Tibial nerve (tissue), 4 donors: ENCODE data around the gene GNAT1. TPM values are rescaled to one million over a fixed set of nuclear protein-coding genes. Genes with fewer than 3 reads are reported as not detected.
A peak's percentile ranks its signal among the peaks of the same experiment; 100 is the strongest.

Source experiments
- DNase-seq, 2 donors: peaks; one replicate each; pipeline ENCODE4 v3.0.0-alpha.2; 2019; ENCODE audit warnings: low spot score in 2 of 2
- H3K27ac ChIP-seq, 4 donors: fragments of 200-600 bp; sonication (generic) in 3 of 4; one replicate each; pipeline ENCODE4 v1.5.1; 2017 to 2019; ENCODE audit warnings: mild to moderate bottlenecking in 1 of 4
- H3K27me3 ChIP-seq, 2 donors: fragments of 200-600 bp; sonication (generic) in 1 of 2; one replicate each; pipeline versions ENCODE4 v1.5.1 to v1.6.0; 2017 to 2019
- H3K36me3 ChIP-seq, 3 donors: fragments of 200-600 bp; sonication (generic); one replicate each; pipeline ENCODE4 v1.5.1; 2018 to 2019
- H3K4me1 ChIP-seq, 4 donors: fragments of 200-600 bp; sonication (generic) in 3 of 4; one replicate each; pipeline ENCODE4 v1.5.1; 2017 to 2019
- H3K4me3 ChIP-seq, 4 donors: fragments of 200-600 bp; sonication (generic) in 3 of 4; one replicate each; pipeline ENCODE4 v1.5.1; 2017 to 2019; ENCODE audit warnings: mild to moderate bottlenecking in 1 of 4, moderate library complexity in 1 of 4
- H3K9me3 ChIP-seq, 4 donors: fragments of 200-600 bp; sonication (generic) in 3 of 4; one replicate each; pipeline ENCODE4 v1.5.1; 2017 to 2019
- EP300 ChIP-seq, 2 donors: sonication (generic); formaldehyde crosslinking; IDR thresholded peaks; one replicate each; pipeline ENCODE4 v1.6.1; 2017; ENCODE audit warnings: antibody characterized with exemption in 2 of 2, mild to moderate bottlenecking in 1 of 2
- POLR2A ChIP-seq, 2 donors: fragments of 450-650 bp; IDR thresholded peaks; one replicate each; pipeline ENCODE4 v1.6.1; 2017; ENCODE audit warnings: antibody characterized with exemption in 2 of 2, mild to moderate bottlenecking in 2 of 2, moderate library complexity in 2 of 2
- WGBS, 2 donors: methylation state at CpG; one replicate each; pipeline ENCODE4 v1.1.5; 2018; 5-methylcytosine and 5-hydroxymethylcytosine counted together
- total RNA-seq, 4 donors: library from RNA; depleted of rRNA; stranded (reverse); fragments of >200 nt; gene quantifications; one replicate each; pipeline ENCODE4 v1.1.0, GENCODE V29; 2016
- TF ChIP-seq, protein P1 (sequence below), 5 experiments: fragments of 200-600 bp in 3 of 5; fragments of 450-650 bp in 2 of 5; sonication (generic) in 3 of 5; IDR thresholded peaks; one replicate each; pipeline ENCODE4 v1.5.1; 2016 to 2019; ENCODE audit warnings: antibody characterized with exemption in 5 of 5, mild to moderate bottlenecking in 3 of 5, moderate library complexity in 2 of 5

Gene GNAT1
- total RNA-seq, 4 donors from 2014 or later: not detected

DNA sequence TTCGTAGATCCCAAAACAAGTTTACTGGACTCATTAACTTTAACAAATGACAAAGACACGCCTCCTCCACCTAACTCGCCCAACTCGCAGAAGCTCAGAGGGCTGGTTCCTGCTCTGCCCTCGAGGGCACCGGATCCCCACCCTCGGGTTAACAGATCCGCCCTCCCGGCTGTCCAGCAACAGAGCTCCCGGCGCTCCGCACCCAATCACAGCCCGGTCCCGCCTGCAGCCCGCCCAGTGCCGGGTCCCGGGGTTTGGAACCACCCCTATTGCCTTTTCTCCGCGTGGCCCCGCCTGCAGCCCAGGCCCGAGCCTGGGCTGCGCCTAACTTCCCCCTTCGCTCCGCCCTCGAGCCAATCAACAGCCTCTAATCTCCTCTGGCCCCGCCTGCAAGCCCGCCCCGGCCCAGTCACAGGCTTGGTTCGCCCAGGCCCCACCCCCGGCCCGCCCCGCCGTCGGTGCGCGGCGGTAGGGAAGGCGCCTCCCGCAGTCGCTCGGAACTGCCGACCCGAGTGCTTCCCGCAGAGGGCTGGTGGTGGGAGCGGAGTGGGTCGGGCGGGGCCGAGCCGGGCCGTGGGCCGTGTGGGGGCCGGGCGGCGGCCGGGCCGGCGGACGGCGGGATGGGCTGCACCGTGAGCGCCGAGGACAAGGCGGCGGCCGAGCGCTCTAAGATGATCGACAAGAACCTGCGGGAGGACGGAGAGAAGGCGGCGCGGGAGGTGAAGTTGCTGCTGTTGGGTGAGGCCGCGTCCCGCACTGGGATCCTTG lies 44.5 kb downstream of the GNAT1 start, which contains the start of gene GNAI2:
TSS of gene GNAI2 (plus strand) at position 489 of the 768 bp plus-strand sequence. CDS start at position 621, 132 bp downstream.
- WGBS, 2 donors: 0 to 1% methylated on average over 34 to 59 of the region's 75 CpGs
- Histone ChIP-seq H3K27me3 (no peaks in the 10 kb centered on the region), H3K4me3 (peak within 1 kb of the TSS; percentile 77 to 91 (median 80)), H3K36me3 (peaks cover 0 to 10% (median 0%) of the 10 kb centered on the region in 3 donors), H3K27ac (peak within 1 kb of the TSS; percentile 75 to 96 (median 92)), H3K4me1 (peaks cover 0 to 42% (median 38%) of the 10 kb centered on the region in 4 donors), H3K9me3 (no peaks in the 10 kb centered on the region)
- DNase-seq: peak; percentile 96 to 98
- TF ChIP-seq, protein P1, sequence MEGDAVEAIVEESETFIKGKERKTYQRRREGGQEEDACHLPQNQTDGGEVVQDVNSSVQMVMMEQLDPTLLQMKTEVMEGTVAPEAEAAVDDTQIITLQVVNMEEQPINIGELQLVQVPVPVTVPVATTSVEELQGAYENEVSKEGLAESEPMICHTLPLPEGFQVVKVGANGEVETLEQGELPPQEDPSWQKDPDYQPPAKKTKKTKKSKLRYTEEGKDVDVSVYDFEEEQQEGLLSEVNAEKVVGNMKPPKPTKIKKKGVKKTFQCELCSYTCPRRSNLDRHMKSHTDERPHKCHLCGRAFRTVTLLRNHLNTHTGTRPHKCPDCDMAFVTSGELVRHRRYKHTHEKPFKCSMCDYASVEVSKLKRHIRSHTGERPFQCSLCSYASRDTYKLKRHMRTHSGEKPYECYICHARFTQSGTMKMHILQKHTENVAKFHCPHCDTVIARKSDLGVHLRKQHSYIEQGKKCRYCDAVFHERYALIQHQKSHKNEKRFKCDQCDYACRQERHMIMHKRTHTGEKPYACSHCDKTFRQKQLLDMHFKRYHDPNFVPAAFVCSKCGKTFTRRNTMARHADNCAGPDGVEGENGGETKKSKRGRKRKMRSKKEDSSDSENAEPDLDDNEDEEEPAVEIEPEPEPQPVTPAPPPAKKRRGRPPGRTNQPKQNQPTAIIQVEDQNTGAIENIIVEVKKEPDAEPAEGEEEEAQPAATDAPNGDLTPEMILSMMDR (IDR thresholded peaks at IDR 0.05): peak in 1 of 5 experiments; percentile 45
- peak; percentile 84 to 94 for TF ChIP-seq EP300 (IDR thresholded peaks at IDR 0.05)
- TF ChIP-seq POLR2A (IDR thresholded peaks at IDR 0.05): peak; percentile 88 to 95

DNA sequence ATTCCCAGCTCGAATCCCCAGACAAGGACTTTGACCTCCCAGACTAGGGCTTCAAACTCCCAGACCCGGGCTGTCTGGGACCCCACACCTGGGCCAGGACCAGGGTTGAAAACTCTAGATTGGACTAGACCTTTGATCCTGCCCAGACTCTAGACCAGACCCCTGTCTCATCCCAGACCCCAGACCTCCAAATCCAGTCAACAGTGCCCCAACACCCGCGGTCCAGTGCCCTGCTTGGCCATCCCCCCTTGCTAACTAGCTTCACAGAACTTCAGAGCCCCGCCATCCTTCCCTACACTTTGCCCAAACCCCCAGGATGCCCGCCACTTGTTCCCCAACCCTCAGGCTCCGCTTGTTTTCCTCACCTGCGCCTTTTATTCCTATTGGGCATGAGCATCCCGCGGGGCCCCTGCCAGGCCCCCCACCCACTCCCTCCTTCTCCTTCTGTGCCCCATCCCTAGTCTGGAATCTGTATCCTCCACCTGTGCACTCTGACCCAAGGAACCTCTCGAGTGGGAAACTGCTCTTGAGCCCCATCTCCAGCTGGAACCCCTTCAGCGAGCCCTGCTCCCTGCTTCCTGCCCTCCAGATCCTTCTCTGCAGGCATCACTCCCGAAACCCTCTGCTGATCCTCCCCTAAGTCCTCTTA lies 45.2 kb downstream of the GNAT1 start:
- Histone ChIP-seq H3K9me3 (no peaks in the 10 kb centered on the region), H3K36me3 (peaks cover 0 to 10% (median 0%) of the 10 kb centered on the region in 3 donors)
- TF ChIP-seq, protein P1 (IDR thresholded peaks at IDR 0.05): no peak
- no peak for TF ChIP-seq EP300 (IDR thresholded peaks at IDR 0.05)
- TF ChIP-seq POLR2A (IDR thresholded peaks at IDR 0.05): no peak

DNA sequence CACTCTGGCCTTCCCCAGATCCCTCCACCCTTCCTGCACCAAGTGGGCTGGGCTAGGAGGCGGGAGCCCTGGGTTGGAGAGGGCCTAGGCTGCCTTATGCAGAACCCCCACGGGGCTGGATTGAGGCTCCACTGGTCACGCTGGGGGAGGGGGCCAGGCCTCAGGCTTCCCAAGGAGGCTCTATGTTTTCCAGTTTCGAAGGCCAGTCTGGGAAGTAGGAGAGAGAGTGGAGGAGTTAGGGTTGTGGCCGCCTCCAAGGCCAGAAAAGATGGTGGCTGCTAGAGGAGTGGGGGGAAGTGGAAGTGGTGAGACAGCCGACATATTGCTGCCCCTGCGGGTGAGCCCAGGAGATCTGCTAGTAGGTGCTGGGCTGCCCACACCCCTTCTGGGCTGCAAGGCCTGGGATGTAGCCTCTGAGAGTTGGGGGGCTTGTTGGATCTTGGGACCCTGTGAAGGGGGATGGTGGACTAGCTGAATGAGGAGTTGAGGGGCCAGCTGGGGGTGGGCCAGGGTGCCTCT lies 45.8 kb downstream of the GNAT1 start:
- H3K36me3 ChIP-seq: peaks cover 0 to 10% (median 0%) of the 10 kb centered on the region in 3 donors
- no peaks in the 10 kb centered on the region for H3K9me3 ChIP-seq
- H3K27ac ChIP-seq: peak overlapping the region; percentile 75 to 96 (median 88)
- no peaks in the 10 kb centered on the region for H3K27me3 ChIP-seq
- peaks cover 0 to 55% (median 51%) of the 10 kb centered on the region in 4 donors for H3K4me1 ChIP-seq
- no peak for TF ChIP-seq EP300 (IDR thresholded peaks at IDR 0.05)
- TF ChIP-seq, protein P1 (IDR thresholded peaks at IDR 0.05): no peak
- TF ChIP-seq POLR2A (IDR thresholded peaks at IDR 0.05): no peak
- 0 to 1% methylated on average over 7 of the region's 7 CpGs for WGBS, 2 donors
- H3K4me3 ChIP-seq: peak overlapping the region; percentile 77 to 91 (median 80)
- no peak for DNase-seq

More for the DNA sequence above, 45.2 kb downstream of the GNAT1 start:
- Histone ChIP-seq H3K4me3 (peak overlapping the region; percentile 77 to 91 (median 80)), H3K27me3 (no peaks in the 10 kb centered on the region), H3K27ac (peak overlapping the region; percentile 75 to 96 (median 88)), H3K4me1 (peaks cover 0 to 49% (median 45%) of the 10 kb centered on the region in 4 donors)
- 0 to 1% methylated on average over 13 of the region's 13 CpGs for WGBS, 2 donors
- no peak for DNase-seq

DNA sequence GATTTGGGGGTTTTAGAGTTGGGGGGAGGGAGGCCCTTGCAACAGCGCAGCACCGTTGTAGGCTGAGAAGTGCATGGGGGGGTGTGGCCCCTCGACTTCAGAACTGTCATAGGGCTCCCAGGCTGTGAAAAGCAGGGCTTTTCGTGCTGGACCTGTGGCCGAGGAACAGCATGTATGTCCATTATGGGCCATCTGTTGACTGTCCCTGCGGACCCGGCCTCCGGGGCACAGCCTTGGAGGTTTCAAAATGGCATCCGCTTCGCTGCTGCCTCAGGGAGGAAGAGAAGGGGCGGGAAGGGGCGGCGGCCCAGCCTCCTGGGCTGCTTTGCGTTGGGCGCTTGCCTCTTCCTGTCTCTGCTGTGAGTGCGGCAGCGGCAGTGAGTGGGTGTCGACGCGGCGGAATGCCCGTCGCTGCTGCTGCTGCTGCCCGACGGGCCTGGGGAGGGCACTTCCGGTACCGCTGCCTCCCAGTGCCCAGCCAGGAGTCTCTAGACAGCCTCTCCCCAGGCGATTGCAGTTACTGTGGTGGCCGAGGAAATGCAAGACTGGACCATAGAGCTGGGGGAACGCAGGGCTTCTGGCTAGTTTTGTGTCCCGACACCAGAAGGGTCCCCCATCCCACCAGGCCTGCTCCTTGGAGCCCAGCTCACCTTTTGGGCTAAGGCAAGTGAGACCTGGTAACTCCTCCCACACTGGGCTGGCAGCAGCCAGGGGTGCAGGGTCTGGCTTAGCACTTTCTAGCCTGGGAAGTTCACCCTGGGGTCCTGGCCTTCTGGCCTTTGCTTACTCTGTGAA lies 46.5 kb downstream of the GNAT1 start:
- H3K4me3 ChIP-seq: peak overlapping the region; percentile 77 to 91 (median 80)
- H3K9me3 ChIP-seq: no peaks in the 10 kb centered on the region
- TF ChIP-seq, protein P1 (IDR thresholded peaks at IDR 0.05): no peak
- TF ChIP-seq POLR2A (IDR thresholded peaks at IDR 0.05) (peak; percentile 37 to 53), EP300 (IDR thresholded peaks at IDR 0.05) (peak in 1 of 2 donors; percentile 82)
- H3K27ac ChIP-seq: peak overlapping the region; percentile 75 to 96 (median 88)
- H3K36me3 ChIP-seq: peaks cover 0 to 10% (median 0%) of the 10 kb centered on the region in 3 donors
- peaks cover 0 to 62% (median 58%) of the 10 kb centered on the region in 4 donors for H3K4me1 ChIP-seq
- WGBS, 2 donors: 0 to 1% methylated on average over 20 to 24 of the region's 31 CpGs
- no peaks in the 10 kb centered on the region for H3K27me3 ChIP-seq
- peak; percentile 65 to 66 for DNase-seq
